Lung (tissue), 12 donors: ENCODE measurements around the gene ALDH2. TPM values are rescaled to one million over a fixed set of nuclear protein-coding genes. Genes with fewer than 3 reads are reported as not detected.

Experiments
- ATAC-seq: fragments of 200-7000 bp; cut with Tn5 transposase; one replicate; pipeline ENCODE4 v1.9.1; 2020; ENCODE audit warnings: moderate number of reproducible peaks; ENCODE audit not compliant: insufficient read depth, low FRiP score
- DNase-seq, 3 donors: peaks; one replicate each; pipeline ENCODE4 v3.0.0-alpha.2; 2013 to 2017
- H3K27ac ChIP-seq, 2 donors: one replicate each; pipeline ENCODE4 v1.5.1; 2013; ENCODE audit warnings: mild to moderate bottlenecking in 2 of 2, moderate library complexity in 2 of 2, control low read depth in 1 of 2, inconsistent platforms in 1 of 2, low read depth in 1 of 2, low read length in 1 of 2
- H3K27me3 ChIP-seq, 3 donors: one replicate each; pipeline ENCODE4 v1.5.1; 2013; ENCODE audit warnings: low read length in 2 of 3; ENCODE audit not compliant: control insufficient read depth in 3 of 3, insufficient read depth in 3 of 3
- H3K36me3 ChIP-seq, 4 donors: one replicate each; pipeline ENCODE4 v1.5.1; 2013; ENCODE audit warnings: low read length in 4 of 4, mild to moderate bottlenecking in 1 of 4, moderate library complexity in 1 of 4; ENCODE audit not compliant: control insufficient read depth in 4 of 4, insufficient read depth in 4 of 4
- H3K4me1 ChIP-seq, 5 donors: one replicate each; pipeline ENCODE4 v1.5.1; 2013; ENCODE audit warnings: low read length in 5 of 5, mild to moderate bottlenecking in 2 of 5, moderate library complexity in 1 of 5; ENCODE audit not compliant: control insufficient read depth in 5 of 5, insufficient read depth in 5 of 5
- H3K4me3 ChIP-seq: one replicate; pipeline ENCODE4 v1.5.1; 2013; ENCODE audit warnings: mild to moderate bottlenecking, control low read depth, moderate library complexity
- H3K9ac ChIP-seq, 2 donors: one replicate each; pipeline ENCODE4 v1.5.1; 2013; ENCODE audit warnings: low read length in 2 of 2, control low read depth in 1 of 2; ENCODE audit not compliant: insufficient read depth in 1 of 2
- H3K9me3 ChIP-seq, 4 donors: one replicate each; pipeline ENCODE4 v1.5.1; 2013; ENCODE audit warnings: low read length in 3 of 4, mild to moderate bottlenecking in 1 of 4, moderate library complexity in 1 of 4; ENCODE audit not compliant: control insufficient read depth in 4 of 4, insufficient read depth in 3 of 4
- CTCF ChIP-seq: IDR thresholded peaks from 2 replicates; pipeline ENCODE4 v1.5.1; 2012; ENCODE audit warnings: mild to moderate bottlenecking; ENCODE audit errors: control extremely low read depth, extremely low read depth
- WGBS, 2 donors: extraction: QIAGEN DNeasy Blood & Tissue Kit; methylation state at CpG; one replicate each; pipeline ENCODE4 v1.1.7; 2013; 5-methylcytosine and 5-hydroxymethylcytosine counted together
- polyA plus RNA-seq, 2 donors: library from polyadenylated mRNA; stranded (reverse); fragments of 200-250 nt; gene quantifications; one replicate each; pipeline ENCODE4 v1.2.1, GENCODE V29; 2013
- total RNA-seq, 2 donors: library from RNA; depleted of rRNA in 1 of 2; stranded (reverse); fragments of >200 nt in 1 of 2; gene quantifications; one replicate each; pipeline ENCODE4 v1.2.1, GENCODE V29; 2014 to 2021
- donor health status: control.
- donor health status: control.
- donor health status: Bipolar disorder and iron deficiency.
- donor health status: healthy.
- donor health status: DM: yes; HTN: yes; CAD: no.

ALDH2 gene
- total and polyA plus RNA-seq, 4 donors, result 48.5 to 324 (median 158) TPM

DNA sequence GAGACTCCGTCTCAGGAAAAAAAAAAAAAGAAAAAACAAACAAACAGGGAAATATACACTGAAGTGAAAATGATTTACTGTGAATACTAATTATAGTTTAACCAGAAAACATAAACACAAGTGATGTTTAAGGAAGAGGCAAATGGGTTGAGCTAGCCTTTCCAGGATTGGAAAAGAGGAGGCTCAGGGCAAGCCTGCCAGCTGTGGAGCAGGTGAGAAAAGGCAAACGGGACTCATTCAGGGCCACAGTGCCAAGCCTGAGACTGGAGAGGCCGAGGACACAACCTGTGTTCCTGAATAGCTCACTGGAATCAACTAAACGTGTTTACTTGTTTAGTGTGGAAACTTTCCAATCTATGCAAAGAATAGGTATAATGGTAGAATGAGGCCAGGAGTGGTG is 39.6 kb downstream of the ALDH2 start:
- TF ChIP-seq CTCF, result no peak
- no peak for ATAC-seq
- 86 to 92% methylated on average over 4 of the region's 4 CpGs for WGBS, 2 donors
- no peak overlapping the region for H3K9ac ChIP-seq
- peaks cover 10 to 41% (median 23%) of the 10 kb centered on the region in 4 donors for H3K36me3 ChIP-seq
- no peaks in the 10 kb centered on the region for H3K27me3 ChIP-seq
- no peak overlapping the region for H3K4me3 ChIP-seq
- H3K9me3 ChIP-seq, result no peaks in the 10 kb centered on the region
- H3K27ac ChIP-seq, result no peak overlapping the region
- DNase-seq, result no peak
- no peaks in the 10 kb centered on the region for H3K4me1 ChIP-seq

GRCh38 chr12:111807232-111807631 is 40.5 kb downstream of the ALDH2 start:
- H3K9ac ChIP-seq, result no peak overlapping the region
- no peak for DNase-seq
- H3K4me3 ChIP-seq, result no peak overlapping the region
- no peaks in the 10 kb centered on the region for H3K4me1 ChIP-seq
- no peaks in the 10 kb centered on the region for H3K27me3 ChIP-seq
- H3K36me3 ChIP-seq, result peaks cover 10 to 38% (median 16%) of the 10 kb centered on the region in 4 donors
- H3K9me3 ChIP-seq, result no peaks in the 10 kb centered on the region
- 84 to 92% methylated on average over 7 of the region's 7 CpGs for WGBS, 2 donors
- no peak overlapping the region for H3K27ac ChIP-seq
- ATAC-seq, result no peak
- no peak for TF ChIP-seq CTCF

GRCh38 chr12:111812881-111813741 is 46.4 kb downstream of the ALDH2 start:
- TF ChIP-seq CTCF, result peak; percentile 72
- 21 to 22% methylated on average over 13 of the region's 13 CpGs for WGBS, 2 donors
- Histone ChIP-seq H3K27ac (no peak overlapping the region), H3K4me3 (no peak overlapping the region), H3K27me3 (no peaks in the 10 kb centered on the region), H3K9me3 (no peaks in the 10 kb centered on the region), H3K36me3 (peaks cover 3 to 19% (median 7%) of the 10 kb centered on the region in 4 donors), H3K4me1 (peaks cover 0 to 2% (median 0%) of the 10 kb centered on the region in 5 donors), H3K9ac (no peak overlapping the region)
- DNase-seq (peak; percentile 80 to 91 (median 89)), ATAC-seq (peak; percentile 97)
